ENCODE results near the gene CPB1.
"Not testable (repeated sequence)": the region's sequence is repeated elsewhere in the genome, so short reads cannot be mapped to it uniquely, and the experiment has no call there.

Gene CPB1

DNA sequence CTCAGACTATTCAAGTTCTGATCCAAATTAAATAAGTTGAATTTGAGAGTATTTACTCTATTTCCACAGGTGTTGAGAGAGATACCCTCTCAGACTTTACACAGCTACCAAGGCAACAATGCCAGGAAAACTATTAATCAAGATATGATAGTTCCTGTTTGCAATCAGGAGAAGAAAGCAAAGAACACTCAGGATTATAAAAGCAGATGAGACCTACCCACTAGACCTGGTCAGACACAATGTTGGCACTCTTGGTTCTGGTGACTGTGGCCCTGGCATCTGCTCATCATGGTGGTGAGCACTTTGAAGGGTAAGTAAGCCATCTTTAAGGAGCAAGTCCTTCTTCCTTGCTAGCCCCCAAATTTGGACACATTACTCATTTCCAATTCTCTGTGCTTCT lies at the start of gene CPB1:
Gene CPB1, plus strand, starts transcription at position 227 of the 400 bp plus-strand sequence. Its CDS starts 13 bp downstream, at position 240.
- no peak for DNase-seq

DNA sequence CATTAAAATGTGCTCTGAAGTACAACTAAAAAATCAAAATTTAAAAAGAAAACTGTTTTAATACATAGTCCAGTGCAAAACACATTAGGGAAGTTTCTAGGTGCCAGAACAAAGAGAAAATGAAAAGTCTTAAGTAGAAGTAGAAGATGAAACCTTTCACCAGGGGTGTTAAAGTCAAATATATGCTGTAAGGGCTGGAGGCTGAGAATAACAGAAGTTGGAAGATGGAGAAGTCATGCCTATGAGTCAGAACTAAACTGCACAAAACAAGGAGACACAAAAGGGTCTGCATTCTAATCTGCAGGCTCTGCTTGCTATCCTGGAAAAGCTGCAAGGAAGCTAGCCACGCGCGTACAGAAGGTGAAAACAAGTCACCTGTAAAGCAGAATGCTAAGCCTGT lies 48.7 kb upstream of the CPB1 start:
- peak; percentile 50 to 69 (median 58) for DNase-seq

DNA sequence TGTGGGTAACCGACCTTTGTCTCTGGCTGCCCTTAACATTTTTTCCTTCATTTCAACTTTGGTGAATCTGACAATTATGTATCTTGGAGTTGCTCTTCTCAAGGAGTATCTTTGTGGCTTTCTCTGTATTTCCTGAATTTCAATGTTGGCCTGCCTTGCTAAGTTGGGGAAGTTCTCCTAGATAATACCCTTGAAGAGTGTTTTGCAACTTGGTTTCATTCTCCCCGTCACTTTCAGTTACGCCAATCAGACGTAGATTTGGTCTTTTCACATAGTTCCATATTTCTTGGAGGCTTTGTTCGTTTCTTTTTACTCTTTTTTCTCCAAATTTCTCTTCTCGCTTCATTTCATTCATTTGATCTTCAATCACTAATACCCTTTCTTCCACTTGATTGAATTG lies 42.6 kb upstream of the CPB1 start:
- DNase-seq = peak; percentile 69 to 89 (median 81)

DNA sequence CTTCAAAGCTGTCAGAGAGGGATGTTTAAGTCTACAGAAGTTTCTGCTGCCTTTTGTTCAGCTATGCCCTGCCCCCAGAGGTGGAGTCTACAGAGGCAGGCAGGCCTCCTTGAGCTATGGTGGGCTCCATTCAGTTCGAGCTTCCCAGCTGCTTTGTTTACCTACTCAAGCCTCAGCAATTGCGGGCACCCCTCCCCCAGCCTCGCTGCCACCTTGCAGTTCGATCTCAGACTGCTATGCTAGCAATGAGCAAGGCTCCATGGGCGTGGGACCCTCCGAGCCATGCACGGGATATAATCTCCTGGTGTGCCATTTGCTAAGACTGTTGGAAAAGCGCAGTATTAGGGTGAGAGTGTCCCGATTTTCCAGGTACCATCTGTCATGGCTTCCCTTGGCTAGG lies 41.5 kb upstream of the CPB1 start:
- DNase-seq = not testable (repeated sequence)

DNA sequence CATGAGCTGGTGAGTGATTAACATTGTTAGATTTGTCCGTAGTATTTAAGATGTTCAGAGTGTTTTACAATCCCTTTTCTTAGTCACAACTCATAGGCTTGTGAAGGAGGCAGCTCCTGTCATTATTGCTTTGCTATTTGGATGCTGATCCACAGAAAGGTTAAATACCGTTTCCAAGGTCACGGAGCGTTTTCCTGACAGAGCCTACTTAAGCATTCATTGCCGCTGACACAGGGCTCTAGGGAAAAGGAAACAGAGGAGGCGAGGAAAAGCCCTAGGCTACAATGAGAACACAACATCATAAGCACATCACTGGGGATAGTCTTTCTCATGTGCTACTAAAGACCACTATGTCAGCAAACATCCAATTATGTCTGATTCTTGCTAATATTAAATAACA lies 38.5 kb upstream of the CPB1 start:
- peak; percentile 10 to 57 (median 25) for DNase-seq

DNA sequence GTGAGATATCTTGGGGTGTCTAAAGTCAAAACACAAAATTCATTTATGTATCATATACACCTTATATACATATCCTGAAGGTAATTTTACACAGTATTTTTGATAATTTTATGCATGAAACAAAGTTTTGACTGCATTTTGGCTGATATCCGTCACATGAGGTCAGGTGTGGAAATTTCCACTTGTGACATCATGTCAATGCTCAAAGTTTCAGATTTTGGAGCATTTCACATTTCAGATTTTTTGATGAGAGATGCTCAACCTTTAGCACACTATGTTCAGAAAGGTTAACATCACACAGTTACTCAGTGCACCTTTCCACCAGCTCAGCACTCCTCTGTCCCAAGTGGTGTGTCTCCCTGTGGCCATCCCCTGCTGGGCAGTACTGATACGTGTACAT lies 37.7 kb upstream of the CPB1 start:
- peak; percentile 35 to 58 (median 36) for DNase-seq

DNA sequence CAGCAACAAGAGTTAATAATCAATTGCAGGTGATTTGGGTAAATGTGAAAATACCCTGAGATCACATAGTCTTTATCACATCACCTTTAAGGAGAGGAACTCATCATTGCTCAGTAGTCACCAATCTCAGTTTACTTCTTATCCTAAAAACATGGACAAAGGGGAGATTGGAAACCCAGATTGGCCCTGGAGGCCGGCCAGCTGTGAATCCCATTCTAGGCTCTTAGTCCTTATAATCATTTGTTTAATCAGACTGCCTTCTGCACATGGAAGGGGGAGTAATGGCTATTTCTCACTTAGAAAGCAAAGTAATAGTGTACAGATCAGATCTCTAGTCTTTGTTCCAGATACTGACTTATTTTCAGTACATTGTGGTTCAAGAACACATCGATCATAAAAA lies 37.2 kb upstream of the CPB1 start:
- no peak for DNase-seq

DNA sequence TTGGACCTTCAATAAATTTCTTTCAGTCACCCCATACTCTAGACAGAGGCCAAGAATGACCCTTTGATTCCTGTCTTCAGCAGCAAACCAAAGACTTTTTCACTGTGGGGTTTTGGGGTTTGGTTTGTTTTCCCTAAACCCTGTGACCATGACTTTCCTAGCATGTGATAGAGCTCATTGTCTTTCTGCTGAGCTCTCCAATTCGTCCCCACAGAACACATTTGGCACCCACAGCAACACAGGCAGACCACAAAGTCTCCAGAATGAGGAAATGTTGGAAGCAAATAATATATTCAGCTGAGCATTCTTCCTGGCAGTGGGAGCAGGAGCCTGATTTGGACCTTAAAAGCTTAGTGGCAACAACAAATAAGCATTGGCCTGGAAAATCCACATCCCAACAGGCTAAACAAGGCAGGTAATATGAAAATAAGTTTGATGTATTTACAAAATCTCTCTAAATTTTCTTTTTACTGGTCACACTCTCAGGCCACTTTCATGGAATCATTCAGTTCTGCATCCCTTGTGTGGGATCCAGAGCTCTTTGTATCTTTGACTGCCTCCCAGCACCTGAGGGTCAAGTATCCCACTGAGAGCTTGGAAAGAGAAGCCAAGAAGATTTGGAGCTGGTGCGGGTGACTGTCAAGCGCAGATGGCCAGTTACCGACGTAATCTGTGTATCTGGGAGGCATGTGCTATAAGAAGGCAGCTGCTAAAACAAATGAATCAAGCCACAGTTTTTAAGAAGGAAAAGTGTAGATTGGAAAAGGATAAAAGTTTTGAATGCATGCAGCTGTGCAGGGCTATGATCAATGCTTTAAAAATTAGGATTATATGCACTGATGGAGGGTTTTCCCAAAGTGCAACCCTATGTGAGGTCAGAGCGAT lies 36.5 kb upstream of the CPB1 start:
- peak; percentile 90 to 96 (median 95) for DNase-seq

DNA sequence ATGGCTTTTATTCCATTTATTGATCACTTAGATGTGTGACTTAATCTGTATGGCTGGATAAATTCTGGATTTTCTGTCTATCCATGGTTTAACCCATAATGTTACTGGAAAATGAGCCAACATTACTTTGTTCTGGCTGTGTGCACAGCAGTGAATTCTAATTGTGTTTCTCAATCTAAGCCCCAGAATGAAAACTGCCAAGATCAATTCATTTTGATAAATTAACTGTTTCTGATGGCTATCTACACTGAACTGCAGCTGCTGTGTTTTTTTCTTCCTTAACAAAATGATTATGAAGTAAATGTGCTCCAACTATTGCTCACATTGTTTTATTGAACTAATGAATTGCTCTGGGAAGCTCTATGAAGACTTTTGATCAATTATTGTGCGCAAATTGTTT lies 35.7 kb upstream of the CPB1 start:
- no peak for DNase-seq

DNA sequence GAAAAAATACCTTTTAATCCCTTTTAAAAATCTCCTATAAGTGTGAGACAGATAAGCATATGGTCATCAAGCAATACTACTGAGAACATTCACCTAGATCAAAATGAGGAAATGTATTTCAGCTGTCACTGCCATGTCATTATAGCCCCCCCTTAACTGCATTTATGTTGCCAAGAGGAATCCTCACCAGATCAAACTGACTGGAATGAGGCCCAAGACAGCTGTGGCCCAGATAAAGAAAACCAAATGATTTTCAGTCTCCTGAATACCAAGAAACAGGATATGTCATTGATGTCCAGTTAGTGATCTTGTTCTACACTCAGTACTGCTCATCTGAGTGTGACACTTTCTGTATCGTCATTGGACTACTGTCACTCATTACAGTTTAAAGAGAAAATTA lies 35.1 kb upstream of the CPB1 start:
- DNase-seq = no peak

DNA sequence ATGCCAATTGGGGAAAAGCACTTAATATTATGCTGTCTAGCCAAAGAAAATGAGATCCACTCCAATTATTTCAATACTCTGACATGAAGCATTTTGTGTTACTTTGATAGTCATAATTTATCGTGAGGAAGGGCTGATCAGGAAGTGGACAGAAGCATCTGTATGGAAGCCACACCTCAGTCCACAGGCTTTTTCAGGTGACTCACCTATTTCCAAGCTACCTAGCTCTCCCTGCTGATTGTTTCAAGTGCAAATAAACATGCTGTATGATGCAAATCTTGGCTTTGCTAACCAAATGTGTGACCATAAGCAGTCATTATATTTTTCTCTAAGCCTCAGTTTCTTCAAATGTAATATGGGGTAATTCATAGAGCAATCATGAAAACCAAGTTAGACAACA lies 30.8 kb upstream of the CPB1 start:
- no peak for DNase-seq

DNA sequence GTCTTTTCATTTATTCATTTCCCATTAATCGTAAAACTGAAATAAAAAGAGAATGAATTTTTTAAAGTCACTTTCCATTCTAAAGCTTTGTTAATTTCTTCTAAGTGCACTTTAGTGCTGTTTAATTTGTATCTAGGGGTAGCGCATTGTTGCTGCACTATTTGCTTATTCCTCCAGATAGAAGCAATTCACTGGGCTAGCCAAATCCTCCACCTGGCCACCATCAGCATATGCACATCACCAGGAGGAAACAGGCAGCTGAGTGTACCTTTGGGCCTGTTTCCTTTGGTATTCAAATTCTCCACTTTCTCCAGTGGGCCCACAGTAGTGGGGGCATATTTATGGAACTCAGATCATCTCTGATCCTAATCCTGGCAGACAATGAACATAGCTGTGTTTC lies 29.8 kb upstream of the CPB1 start:
- peak in 1 of 3 donors; percentile 4 for DNase-seq

DNA sequence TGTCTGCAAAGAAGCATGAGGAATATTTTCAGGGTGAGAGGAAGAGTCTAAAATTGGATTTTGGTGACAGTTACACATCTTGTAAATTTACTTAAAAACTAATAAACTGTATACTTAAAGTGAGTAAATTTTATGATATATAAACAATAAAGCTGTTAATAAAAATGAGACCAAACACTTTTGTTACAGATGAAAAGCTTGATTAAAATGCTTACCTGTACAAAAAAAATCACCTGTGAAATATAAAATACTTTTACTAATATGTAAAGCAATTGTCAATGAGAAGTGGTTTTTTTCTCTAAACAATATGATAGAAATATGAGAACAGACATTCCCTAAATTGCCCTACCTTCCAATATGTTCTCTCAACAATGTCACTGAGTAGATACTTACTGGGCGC lies 27.2 kb upstream of the CPB1 start:
- DNase-seq = no peak

DNA sequence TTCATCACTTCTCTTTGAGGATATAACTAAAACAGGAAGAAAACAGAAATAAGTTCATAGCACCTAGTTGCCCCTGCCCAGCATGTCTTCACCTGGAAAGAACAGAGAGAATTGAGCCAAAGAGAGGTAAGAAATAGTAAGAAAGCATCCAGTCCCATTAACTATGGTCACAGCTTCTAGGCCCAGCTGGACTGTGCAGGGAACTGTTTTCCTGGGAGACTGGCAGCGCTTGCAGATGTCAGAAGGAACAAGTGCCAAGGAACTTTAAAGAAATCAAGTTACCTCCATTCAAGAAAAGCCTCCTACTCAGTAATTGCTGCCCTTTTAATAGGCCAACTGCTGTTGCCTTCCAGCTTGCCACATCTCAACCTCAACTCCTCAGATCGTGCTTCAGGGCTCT lies 17.8 kb upstream of the CPB1 start:
- DNase-seq = no peak

DNA sequence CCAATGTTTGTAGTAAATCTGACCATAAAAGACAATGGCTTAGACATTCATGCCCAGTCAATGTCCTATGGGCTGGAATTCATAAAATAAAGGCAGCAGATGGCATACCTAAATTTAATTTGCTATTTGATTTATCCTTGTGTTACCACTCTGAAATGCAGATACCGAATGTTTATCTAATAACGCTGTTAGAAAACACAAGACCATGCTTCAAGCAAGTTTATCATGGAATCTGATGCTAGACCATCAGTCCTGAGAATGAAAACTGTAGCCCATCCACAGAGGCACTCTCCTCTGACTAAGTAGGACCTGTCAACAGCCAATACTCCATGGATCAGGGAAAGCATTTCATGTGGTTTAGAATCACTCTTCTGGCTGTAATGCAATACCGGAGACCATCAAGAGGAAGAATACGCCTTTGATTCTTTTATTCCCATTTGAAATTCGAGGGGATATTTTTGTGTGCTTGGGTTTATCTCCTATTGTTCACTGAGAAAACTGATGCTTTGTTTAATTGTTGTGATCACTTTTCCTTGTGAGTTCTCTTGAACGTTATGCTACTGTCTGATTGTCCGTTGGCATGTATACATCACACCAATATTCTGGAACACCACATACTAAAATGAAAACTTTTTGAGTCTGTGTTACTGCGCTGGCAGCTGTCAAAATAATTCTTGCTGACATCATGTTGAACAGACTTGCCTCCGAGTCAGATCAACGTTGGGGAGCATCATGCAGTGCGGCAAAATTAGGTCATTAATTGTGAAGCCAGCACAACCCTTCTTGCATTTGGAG lies 12.1 kb upstream of the CPB1 start:
- peak in 1 of 3 donors; percentile 13 for DNase-seq

DNA sequence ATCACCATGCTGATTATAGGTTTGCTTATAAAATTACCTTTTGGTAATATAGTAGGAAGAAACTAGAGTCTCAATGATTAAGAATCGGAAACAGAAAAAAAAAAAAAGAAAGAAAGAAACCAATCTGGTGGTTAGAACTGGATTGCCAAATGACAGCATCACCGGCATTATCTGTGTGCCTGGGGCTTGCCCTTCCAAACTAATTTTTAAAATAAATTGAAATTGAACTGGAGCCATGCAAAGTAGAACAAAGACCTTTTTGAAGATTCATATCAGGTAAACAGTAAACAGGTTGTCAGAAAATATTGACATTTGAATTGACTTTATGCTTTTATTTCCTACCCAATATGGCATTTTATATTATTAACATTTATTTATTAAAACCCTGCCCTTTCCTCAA lies 11.2 kb upstream of the CPB1 start:
- DNase-seq = no peak

DNA sequence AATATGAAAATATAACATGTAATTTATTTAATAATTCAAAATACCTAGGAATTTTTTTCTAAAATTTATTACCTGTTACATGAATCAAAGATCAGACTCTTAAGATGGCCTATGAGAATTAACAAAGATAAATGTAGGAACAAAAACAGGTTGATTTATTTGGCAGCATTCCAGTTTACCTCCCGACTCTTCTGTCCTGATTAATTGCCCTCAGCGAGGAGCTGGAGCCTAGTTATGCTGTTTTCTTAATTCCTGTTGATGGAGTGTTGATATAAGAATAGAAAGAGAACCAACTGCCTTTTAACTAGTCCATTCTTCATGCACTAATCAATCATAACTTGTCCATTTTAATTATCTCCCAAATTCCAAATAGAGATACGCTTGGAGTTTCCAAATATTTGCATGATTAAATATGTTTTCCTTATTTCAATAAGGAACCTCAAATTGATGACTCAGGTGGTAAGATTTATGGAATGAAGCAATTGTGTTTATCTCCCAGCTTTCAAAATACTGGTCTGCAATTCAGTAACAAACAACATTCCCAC lies 10.6 kb upstream of the CPB1 start:
- DNase-seq = peak in 2 of 3 donors; percentile 9 to 28

DNA sequence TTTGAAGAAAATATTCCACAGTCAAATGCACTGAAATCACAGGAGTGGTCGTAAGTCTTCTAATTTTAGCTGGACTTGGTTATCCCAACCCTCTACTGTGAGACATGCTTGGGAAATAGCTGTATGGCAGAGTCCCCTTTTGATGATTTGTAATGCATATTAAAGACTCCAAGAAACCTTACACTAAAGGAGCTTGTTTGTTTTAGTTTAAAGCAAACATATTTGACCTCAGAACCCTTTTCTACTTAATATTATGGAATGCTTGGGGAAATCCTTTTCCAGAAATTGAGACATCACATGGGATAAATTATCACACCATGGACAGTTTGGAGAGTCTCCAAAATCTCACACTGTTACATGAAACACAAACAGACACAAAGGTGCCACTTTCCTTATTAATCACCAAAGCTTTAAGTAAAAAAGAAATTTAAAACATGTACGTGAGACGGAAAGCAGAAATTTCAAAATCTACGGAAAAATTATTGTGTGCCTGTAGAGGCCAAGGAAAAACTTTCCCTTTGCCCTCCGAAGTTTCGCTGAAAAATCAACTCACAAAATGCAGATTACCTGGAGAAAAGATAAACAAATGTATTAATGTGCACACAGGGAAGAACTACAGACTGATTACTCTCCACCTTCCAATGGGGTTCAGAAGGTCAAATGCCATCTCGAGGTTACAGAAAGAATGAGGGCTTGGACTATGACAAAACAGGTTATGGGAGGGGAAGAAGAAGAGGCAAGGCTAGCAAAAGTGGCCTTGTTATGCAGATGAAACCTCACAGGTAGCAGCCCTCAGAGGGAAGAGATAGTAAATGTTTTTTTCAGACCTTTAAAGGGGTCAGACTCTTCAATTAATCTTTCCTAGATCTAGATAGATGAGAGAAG lies 7.0 kb upstream of the CPB1 start:
- DNase-seq = no peak

DNA sequence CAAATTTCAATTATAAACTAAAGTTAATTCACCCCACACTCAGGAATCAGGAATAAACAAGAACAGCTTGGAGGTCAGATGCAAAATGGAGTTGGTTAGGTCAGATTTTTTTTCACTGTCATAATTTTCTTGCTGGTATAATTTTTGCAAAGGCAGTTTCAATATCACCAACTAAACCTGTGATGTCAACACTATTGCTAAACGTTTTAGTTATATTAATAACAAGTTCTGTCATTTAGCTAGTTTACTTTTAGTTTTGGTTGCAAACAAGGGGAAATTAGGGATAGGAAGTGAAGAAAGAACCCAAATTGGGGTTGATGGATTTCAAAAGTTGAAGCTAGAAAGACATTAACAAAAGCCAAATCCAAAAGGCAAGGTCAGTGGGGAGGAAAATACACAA lies 4.6 kb upstream of the CPB1 start:
- peak; percentile 34 to 76 (median 49) for DNase-seq

DNA sequence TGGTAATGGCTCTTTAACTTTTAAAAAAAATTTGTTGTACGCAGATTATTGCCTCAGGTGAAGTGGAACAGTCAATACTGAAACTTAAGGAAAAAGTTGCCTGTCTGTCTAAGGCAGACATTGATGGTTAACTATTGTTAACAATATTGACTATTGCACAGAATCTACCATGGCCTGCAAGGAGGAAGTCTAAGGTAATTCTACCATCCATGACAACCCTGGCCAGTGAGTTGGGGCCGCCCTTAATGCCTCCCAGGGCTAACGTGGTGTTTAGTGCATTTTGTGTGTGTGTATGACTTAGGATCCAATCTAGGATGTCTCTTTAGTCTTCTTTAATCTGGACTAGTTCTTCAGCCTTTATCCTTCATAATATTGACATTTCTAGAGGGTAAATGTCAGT lies 2.1 kb upstream of the CPB1 start:
- DNase-seq = no peak

DNA sequence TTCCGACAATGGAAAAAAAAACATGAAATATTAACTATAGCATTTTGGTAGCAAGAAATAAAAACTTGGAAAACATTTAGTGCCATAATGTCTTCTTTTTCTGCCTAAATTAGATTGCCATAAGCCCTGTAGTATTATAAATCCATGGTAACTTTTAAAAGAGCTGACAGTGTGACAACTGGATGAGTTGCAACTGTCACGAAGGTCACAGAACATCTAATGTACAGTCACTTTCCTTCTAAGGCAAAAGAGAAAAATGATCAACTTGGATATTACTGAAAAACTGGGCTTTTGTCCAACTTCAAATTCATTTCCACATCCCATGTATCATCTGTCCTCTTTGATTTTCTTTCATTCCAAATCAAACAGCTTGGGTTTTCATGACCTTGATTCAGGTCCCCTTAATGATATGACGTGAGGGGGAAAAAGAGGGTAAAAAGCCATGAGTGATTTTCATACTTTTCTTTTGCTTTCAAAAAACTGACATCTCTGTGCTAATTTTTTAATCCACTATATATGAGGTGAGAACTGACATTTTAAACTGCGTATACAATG lies 602 bp downstream of the CPB1 start:
- peak in 2 of 3 donors; percentile 21 to 34 for DNase-seq

DNA sequence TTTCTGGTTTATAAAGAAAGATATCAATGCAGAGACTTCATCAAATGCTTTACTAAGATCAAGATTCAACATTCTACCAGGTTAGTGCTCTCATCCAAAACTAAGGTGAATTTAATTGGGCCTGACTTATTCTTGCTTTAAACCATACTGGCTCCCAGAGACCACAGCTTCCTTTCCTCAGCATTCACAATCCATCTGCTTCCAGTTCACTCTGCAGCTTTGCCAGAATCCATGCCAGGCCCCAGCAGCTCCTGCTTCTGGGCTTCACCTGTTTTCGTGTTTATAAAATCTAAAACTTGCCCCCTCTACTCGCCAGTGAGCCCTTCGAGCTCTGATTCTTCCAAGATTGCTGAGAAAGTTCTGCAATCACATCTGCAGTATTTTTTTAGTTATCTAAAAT lies 2.3 kb downstream of the CPB1 start:
- no peak for DNase-seq

Measured in suppressor macrophage treated with lipopolysaccharide for 1 hour (primary cell).